PC-3 (cell line): ENCODE results near the gene UBE2F. TPM values are rescaled to one million over a fixed set of nuclear protein-coding genes. Genes with fewer than 3 reads are reported as not detected.

Experiments used
- ATAC-seq: fragments of 200-7000 bp; cut with Tn5 transposase; 2 replicates; pipeline ENCODE4 v1.9.1; 2020; ENCODE audit warnings: mild to moderate bottlenecking, moderate library complexity
- BruUV-seq: library from RNA; stranded (reverse); fragments of 400-500 nt; replicated peaks from 2 replicates; lab custom pipeline; 2021; lab: Mats Ljungman, UMichigan
- CTCF ChIA-PET: fragments of 300-600 bp; sonication (Branson Sonifier 250); formaldehyde crosslinking; loops from one replicate; lab custom pipeline; 2022; ENCODE audit warnings: antibody characterized with exemption; lab: Charles Lee
- POLR2A ChIA-PET: fragments of 300-600 bp; sonication (Branson Sonifier 250); formaldehyde crosslinking; loops from one replicate; lab custom pipeline; 2022; ENCODE audit warnings: antibody characterized with exemption; ENCODE audit not compliant: unreplicated experiment; lab: Charles Lee
- DNase-seq: peaks from one replicate; pipeline ENCODE4 v3.0.0-alpha.2; 2015
- H2AFZ ChIP-seq: fragments of 300-600 bp; sonication (generic); 2 replicates; pipeline ENCODE4 v1.6.0; 2016; ENCODE audit warnings: antibody characterized with exemption, low read length
- H3F3A ChIP-seq: fragments of 300-600 bp; sonication (generic); one replicate; pipeline ENCODE4 v1.6.0; 2017; ENCODE audit warnings: antibody characterized with exemption, low read length, control low read depth, mild to moderate bottlenecking; ENCODE audit not compliant: unreplicated experiment
- H3K27ac ChIP-seq: fragments of 300-600 bp; sonication (generic); 2 replicates; pipeline ENCODE4 v1.5.1; 2016; ENCODE audit warnings: mild to moderate bottlenecking, low read length
- H3K27me3 ChIP-seq: fragments of 300-600 bp; sonication (generic); 2 replicates; pipeline ENCODE4 v1.6.1; 2016; ENCODE audit warnings: low read length, mixed read lengths
- H3K36me3 ChIP-seq: fragments of 300-600 bp; sonication (generic); 2 replicates; pipeline ENCODE4 v1.6.1; 2016; ENCODE audit warnings: low read depth, mixed run types, low read length, mixed read lengths
- H3K4me1 ChIP-seq: fragments of 300-600 bp; sonication (generic); 2 replicates; pipeline ENCODE4 v1.5.1; 2016; ENCODE audit warnings: low read length; ENCODE audit not compliant: insufficient read depth
- H3K4me2 ChIP-seq: fragments of 300-600 bp; sonication (generic); 2 replicates; pipeline ENCODE4 v1.6.0; 2016; ENCODE audit warnings: low read length
- H3K4me3 ChIP-seq: fragments of 300-600 bp; sonication (generic); 2 replicates; pipeline ENCODE4 v1.5.1; 2016; ENCODE audit warnings: mild to moderate bottlenecking, low read length, mixed read lengths
- H3K79me2 ChIP-seq: fragments of 300-600 bp; sonication (generic); 2 replicates; pipeline ENCODE4 v1.6.1; 2017; ENCODE audit warnings: low read length, mixed read lengths
- H3K9ac ChIP-seq: fragments of 300-600 bp; sonication (generic); 2 replicates; pipeline ENCODE4 v1.6.0; 2016; ENCODE audit warnings: mild to moderate bottlenecking, low read length
- H3K9me2 ChIP-seq: fragments of 300-600 bp; sonication (generic); replicated peaks from 2 replicates; pipeline ENCODE4 v1.6.1; 2016; ENCODE audit warnings: mixed run types, low read length, mixed read lengths
- H3K9me3 ChIP-seq: fragments of 300-600 bp; sonication (generic); 2 replicates; pipeline ENCODE4 v1.6.1; 2016; ENCODE audit warnings: low read length, mixed read lengths
- H4K20me1 ChIP-seq: fragments of 300-600 bp; sonication (generic); 2 replicates; pipeline ENCODE4 v1.6.1; 2016; ENCODE audit warnings: low read length, mixed read lengths
- EZH2 ChIP-seq: fragments of 300-600 bp; sonication (generic); IDR thresholded peaks from one replicate; pipeline ENCODE4 v1.6.1; 2017; ENCODE audit warnings: antibody characterized with exemption, mild to moderate bottlenecking, low read length; ENCODE audit not compliant: unreplicated experiment
- EZH2phosphoT487 ChIP-seq: fragments of 300-600 bp; sonication (generic); IDR thresholded peaks from 2 replicates; pipeline ENCODE4 v1.6.1; 2018; ENCODE audit warnings: mild to moderate bottlenecking, antibody characterized with exemption, low read length, borderline replicate concordance
- intact Hi-C: fragments of 100-400 bp; cut with micrococcal nuclease; formaldehyde crosslinking; loops from 2 replicates; pipeline ENCODE4 v1.9.0; 2023
- total RNA-seq: library from RNA; depleted of rRNA; stranded (reverse); fragments of >200 nt; gene quantifications from 2 replicates; pipeline ENCODE4 v1.2.3, GENCODE V29; 2014
- TF ChIP-seq, protein P1 (sequence below): fragments of 300-600 bp; sonication (generic); conservative IDR thresholded peaks from 2 replicates; pipeline ENCODE4 v1.5.1; 2017; ENCODE audit warnings: antibody characterized with exemption, low read depth, mild to moderate bottlenecking, low read length

UBE2F gene
- total RNA-seq, 1 experiment from 2014 or later, result 57.8 TPM

DNA sequence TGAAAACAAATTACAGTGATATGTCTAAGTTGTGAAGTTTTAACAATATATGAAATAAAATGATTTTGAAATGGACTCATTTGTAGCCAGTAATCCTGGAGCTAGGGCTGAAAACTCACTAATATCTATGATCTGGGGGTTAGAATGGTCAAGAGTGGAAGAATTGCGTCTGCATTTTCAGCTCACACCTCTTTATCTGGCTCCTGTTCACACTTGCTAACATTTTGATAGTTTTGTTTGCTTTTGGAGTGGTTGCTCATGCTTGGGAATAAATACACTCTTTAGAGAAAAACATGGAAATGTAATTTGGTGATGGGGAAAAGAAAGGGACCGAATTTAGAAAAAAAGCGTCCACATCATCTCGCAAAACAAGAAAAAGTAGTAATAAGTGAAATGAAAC is 30.7 kb downstream of the UBE2F start:
- ChIA-PET POLR2A (no interaction called here), CTCF (no interaction called here)
- no peaks in the 10 kb centered on the region for H3K4me1 ChIP-seq
- no peaks in the 10 kb centered on the region for H3K79me2 ChIP-seq
- H3K9me3 ChIP-seq, result no peaks in the 10 kb centered on the region
- no peaks in the 10 kb centered on the region for H4K20me1 ChIP-seq
- DNase-seq, result no peak
- H3K9ac ChIP-seq, result no peak overlapping the region
- TF ChIP-seq EZH2 (no peak), EZH2phosphoT487 (no peak)
- TF ChIP-seq, protein P1, sequence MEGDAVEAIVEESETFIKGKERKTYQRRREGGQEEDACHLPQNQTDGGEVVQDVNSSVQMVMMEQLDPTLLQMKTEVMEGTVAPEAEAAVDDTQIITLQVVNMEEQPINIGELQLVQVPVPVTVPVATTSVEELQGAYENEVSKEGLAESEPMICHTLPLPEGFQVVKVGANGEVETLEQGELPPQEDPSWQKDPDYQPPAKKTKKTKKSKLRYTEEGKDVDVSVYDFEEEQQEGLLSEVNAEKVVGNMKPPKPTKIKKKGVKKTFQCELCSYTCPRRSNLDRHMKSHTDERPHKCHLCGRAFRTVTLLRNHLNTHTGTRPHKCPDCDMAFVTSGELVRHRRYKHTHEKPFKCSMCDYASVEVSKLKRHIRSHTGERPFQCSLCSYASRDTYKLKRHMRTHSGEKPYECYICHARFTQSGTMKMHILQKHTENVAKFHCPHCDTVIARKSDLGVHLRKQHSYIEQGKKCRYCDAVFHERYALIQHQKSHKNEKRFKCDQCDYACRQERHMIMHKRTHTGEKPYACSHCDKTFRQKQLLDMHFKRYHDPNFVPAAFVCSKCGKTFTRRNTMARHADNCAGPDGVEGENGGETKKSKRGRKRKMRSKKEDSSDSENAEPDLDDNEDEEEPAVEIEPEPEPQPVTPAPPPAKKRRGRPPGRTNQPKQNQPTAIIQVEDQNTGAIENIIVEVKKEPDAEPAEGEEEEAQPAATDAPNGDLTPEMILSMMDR, result no peak
- H3F3A ChIP-seq, result no peaks in the 10 kb centered on the region
- H3K27me3 ChIP-seq, result no peaks in the 10 kb centered on the region
- peaks cover 30% of the 10 kb centered on the region for H3K36me3 ChIP-seq
- H3K4me3 ChIP-seq, result no peak overlapping the region
- ATAC-seq, result no peak
- no TSS peak for BruUV-seq
- H2AFZ ChIP-seq, result no peak overlapping the region
- H3K9me2 ChIP-seq, result no peaks in the 10 kb centered on the region
- intact Hi-C loops, result no loop called here
- H3K4me2 ChIP-seq, result no peak overlapping the region
- no peak overlapping the region for H3K27ac ChIP-seq

DNA sequence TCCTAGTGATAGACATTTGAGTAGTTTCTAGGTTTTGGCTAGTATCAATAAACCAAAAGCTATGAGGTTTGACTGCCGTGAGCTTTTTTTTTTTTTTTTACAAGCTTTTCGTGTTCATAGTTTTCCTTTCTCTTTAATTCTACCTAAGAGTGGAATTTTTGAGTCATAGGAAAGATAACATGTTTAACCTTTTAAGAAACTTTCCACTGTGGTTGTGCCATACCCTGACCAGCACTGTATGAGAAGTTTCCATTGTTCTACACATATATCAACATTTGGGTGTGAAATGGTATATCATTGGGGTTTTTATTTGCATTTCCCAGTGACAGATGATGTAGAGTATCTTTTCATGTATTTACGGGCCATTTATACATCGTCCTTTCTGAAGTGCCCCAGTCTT is 31.7 kb downstream of the UBE2F start:
- ChIA-PET POLR2A (no interaction called here), CTCF (no interaction called here)
- intact Hi-C loops, result no loop called here

More for the DNA sequence above, 31.7 kb downstream of the UBE2F start:
- Histone ChIP-seq H3K9me2 (no peaks in the 10 kb centered on the region), H3K4me1 (no peaks in the 10 kb centered on the region), H3F3A (no peaks in the 10 kb centered on the region), H3K27ac (no peak overlapping the region), H3K9ac (no peak overlapping the region), H3K4me3 (no peak overlapping the region), H3K36me3 (peaks cover 31% of the 10 kb centered on the region), H2AFZ (no peak overlapping the region), H3K27me3 (no peaks in the 10 kb centered on the region), H3K4me2 (no peak overlapping the region), H3K79me2 (peaks cover 3% of the 10 kb centered on the region; the same call in 1 of the 2 replicates), H3K9me3 (no peaks in the 10 kb centered on the region), H4K20me1 (no peaks in the 10 kb centered on the region)
- no peak for TF ChIP-seq EZH2phosphoT487
- TF ChIP-seq, protein P1, result no peak
- no peak for TF ChIP-seq EZH2
- DNase-seq (no peak), ATAC-seq (no peak)
- no TSS peak for BruUV-seq
